PC-9 (cell line): ENCODE measurements around the gene PTGFRN. TPM values are rescaled to one million over a fixed set of nuclear protein-coding genes. Genes with fewer than 3 reads are reported as not detected.

Experiments used
- BruUV-seq: library from RNA; stranded (reverse); fragments of 400-500 nt; replicated peaks from 2 replicates; lab custom pipeline; 2021; lab: Mats Ljungman, UMichigan
- CTCF ChIA-PET: fragments of 300-600 bp; sonication (Branson Sonifier 250); formaldehyde crosslinking; loops from one replicate; lab custom pipeline; 2022; ENCODE audit warnings: antibody characterized with exemption; lab: Charles Lee
- POLR2A ChIA-PET: fragments of 300-600 bp; sonication (Branson Sonifier 250); formaldehyde crosslinking; loops from one replicate; lab custom pipeline; 2022; ENCODE audit warnings: antibody characterized with exemption; ENCODE audit not compliant: unreplicated experiment; lab: Charles Lee
- DNase-seq, 2 experiments: peaks; one replicate each; pipeline versions ENCODE4 v3.0.0 to v3.0.0-alpha.2; 2015 to 2022; ENCODE audit warnings: mixed read lengths in 1 of 2
- H2AFZ ChIP-seq: fragments of 200-600 bp; sonication (generic); 2 replicates; pipeline ENCODE4 v1.8.1; 2017; ENCODE audit warnings: antibody characterized with exemption
- H3F3A ChIP-seq: fragments of 200-600 bp; sonication (generic); 2 replicates; pipeline ENCODE4 v1.8.1; 2017; ENCODE audit warnings: antibody characterized with exemption, mild to moderate bottlenecking, low read depth; ENCODE audit not compliant: insufficient read depth
- H3K27ac ChIP-seq: fragments of 200-600 bp; sonication (generic); 2 replicates; pipeline ENCODE4 v1.6.1; 2016; ENCODE audit warnings: mixed run types
- H3K27me3 ChIP-seq: fragments of 200-600 bp; sonication (generic); 2 replicates; pipeline ENCODE4 v1.6.1; 2016; ENCODE audit warnings: low read depth, mixed run types; ENCODE audit not compliant: insufficient read depth
- H3K36me3 ChIP-seq: fragments of 200-600 bp; sonication (generic); 2 replicates; pipeline ENCODE4 v1.6.1; 2016; ENCODE audit warnings: low read depth, mixed run types
- H3K4me1 ChIP-seq: fragments of 200-600 bp; sonication (generic); replicated peaks from 2 replicates; pipeline ENCODE4 v1.6.1; 2016; ENCODE audit warnings: mixed run types; ENCODE audit not compliant: insufficient read depth
- H3K4me2 ChIP-seq: fragments of 200-600 bp; sonication (generic); 2 replicates; pipeline ENCODE4 v1.6.1; 2017; ENCODE audit warnings: mixed run types
- H3K4me3 ChIP-seq: fragments of 200-600 bp; sonication (generic); 2 replicates; pipeline ENCODE4 v1.6.1; 2016; ENCODE audit warnings: mixed run types
- H3K79me2 ChIP-seq: fragments of 200-600 bp; sonication (generic); 2 replicates; pipeline ENCODE4 v1.6.1; 2017; ENCODE audit warnings: low read depth, mixed run types
- H3K9me2 ChIP-seq: fragments of 200-600 bp; sonication (generic); 2 replicates; pipeline ENCODE4 v1.8.1; 2017; ENCODE audit warnings: mild to moderate bottlenecking; ENCODE audit not compliant: insufficient read depth
- H3K9me3 ChIP-seq: fragments of 200-600 bp; sonication (generic); 2 replicates; pipeline ENCODE4 v1.8.1; 2016; ENCODE audit warnings: low read depth; ENCODE audit not compliant: insufficient read depth
- H4K20me1 ChIP-seq: fragments of 200-600 bp; sonication (generic); 2 replicates; pipeline ENCODE4 v1.8.1; 2017; ENCODE audit not compliant: insufficient read depth
- EZH2 ChIP-seq: fragments of 200-600 bp; sonication (generic); IDR thresholded peaks from 2 replicates; pipeline ENCODE4 v1.8.0; 2017; ENCODE audit warnings: antibody characterized with exemption, low read depth
- intact Hi-C: fragments of 100-400 bp; cut with micrococcal nuclease; formaldehyde crosslinking; loops from one replicate; pipeline ENCODE4 v1.10.0; 2022; ENCODE audit not compliant: unreplicated experiment
- total RNA-seq: library from RNA; stranded (reverse); gene quantifications from 2 replicates; pipeline ENCODE4 v1.2.3, GENCODE V29; 2021
- TF ChIP-seq, protein P1 (sequence below): fragments of 200-600 bp; sonication (generic); conservative IDR thresholded peaks from 2 replicates; pipeline ENCODE4 v1.6.1; 2017; ENCODE audit warnings: mixed run types, antibody characterized with exemption, mild to moderate bottlenecking, moderate library complexity

Gene PTGFRN
- total RNA-seq, 1 experiment from 2014 or later: 87.3 TPM

DNA sequence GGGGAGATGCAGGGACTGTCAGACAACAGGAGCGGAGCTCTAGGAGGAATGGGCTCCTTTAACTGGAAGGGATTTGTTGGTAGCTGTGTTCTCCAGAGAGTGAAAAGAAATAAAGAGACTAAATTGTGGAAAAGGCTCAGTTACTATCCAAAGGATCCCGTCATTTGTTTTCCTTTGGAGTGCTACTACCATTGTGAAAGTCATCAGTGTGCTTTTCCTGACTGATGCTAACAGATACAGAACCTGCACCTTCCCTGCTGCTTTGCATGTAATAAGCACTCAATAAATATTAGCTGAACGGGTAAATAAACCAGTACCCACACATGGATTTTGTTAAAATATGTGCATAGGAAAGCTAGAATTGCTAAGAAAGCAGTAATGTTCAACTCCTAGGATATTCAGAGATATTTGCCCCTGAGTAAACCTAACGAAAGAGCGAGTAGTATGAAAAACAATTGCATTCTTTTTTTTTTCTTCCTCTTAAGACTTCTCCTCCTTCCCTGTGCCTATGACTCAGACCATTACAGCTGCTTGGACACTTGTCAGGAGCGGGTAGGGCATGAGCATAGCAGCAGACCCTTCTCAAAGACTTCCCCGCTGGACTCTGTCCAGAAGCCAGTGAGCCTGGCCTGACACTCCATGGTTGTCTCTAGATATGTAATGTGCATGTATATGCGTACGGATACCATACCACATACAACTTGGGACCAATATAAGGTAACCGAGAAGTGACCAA, 41.7 kb downstream of the PTGFRN start:
- no TSS peak for BruUV-seq
- CTCF ChIA-PET: no interaction called here
- Histone ChIP-seq H4K20me1 (0 out of 2 replicates have a peak, but pooled peaks cover 4% of the 10 kb centered on the region), H2AFZ (no peak overlapping the region), H3K9me3 (no peaks in the 10 kb centered on the region), H3K79me2 (no peaks in the 10 kb centered on the region), H3F3A (no peaks in the 10 kb centered on the region), H3K4me1 (no peaks in the 10 kb centered on the region), H3K27me3 (no peaks in the 10 kb centered on the region), H3K36me3 (peaks cover 12% of the 10 kb centered on the region), H3K4me3 (no peak overlapping the region), H3K27ac (no peak overlapping the region), H3K9me2 (no peaks in the 10 kb centered on the region), H3K4me2 (no peak overlapping the region)
- DNase-seq: no peak
- POLR2A ChIA-PET: no interaction called here
- intact Hi-C loops: loop anchor here (10.0 kb wide), 1 partner anchor 217 kb away; no protein-coding TSS in a partner anchor
- TF ChIP-seq, protein P1, sequence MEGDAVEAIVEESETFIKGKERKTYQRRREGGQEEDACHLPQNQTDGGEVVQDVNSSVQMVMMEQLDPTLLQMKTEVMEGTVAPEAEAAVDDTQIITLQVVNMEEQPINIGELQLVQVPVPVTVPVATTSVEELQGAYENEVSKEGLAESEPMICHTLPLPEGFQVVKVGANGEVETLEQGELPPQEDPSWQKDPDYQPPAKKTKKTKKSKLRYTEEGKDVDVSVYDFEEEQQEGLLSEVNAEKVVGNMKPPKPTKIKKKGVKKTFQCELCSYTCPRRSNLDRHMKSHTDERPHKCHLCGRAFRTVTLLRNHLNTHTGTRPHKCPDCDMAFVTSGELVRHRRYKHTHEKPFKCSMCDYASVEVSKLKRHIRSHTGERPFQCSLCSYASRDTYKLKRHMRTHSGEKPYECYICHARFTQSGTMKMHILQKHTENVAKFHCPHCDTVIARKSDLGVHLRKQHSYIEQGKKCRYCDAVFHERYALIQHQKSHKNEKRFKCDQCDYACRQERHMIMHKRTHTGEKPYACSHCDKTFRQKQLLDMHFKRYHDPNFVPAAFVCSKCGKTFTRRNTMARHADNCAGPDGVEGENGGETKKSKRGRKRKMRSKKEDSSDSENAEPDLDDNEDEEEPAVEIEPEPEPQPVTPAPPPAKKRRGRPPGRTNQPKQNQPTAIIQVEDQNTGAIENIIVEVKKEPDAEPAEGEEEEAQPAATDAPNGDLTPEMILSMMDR: no peak
- no peak for TF ChIP-seq EZH2

DNA sequence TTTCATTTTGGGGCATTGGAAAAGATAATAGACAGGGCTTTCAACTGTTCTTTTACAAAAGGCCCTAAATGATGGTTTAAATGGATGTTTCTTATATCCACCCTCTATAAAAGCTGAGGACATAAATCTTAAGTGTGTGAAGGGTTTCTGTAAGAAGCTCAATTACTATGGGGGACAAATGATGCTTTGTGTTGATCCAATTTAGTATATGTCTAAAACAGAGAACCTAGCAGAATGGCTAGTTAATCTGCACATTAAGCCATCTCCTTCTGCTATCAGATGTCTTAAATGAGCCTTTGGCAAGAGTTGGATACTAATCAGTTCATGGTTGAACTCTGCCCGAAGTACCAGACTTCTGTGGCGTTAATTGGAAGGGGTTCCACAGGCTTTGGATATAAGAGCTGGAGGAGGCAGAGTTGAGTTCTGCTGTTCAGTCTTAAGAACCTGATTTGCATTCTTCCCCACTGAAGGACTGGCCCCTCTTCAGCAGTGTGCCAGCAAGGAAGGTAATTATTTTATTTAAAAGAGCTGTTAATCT, 43.1 kb downstream of the PTGFRN start:
- no peak for DNase-seq
- no peaks in the 10 kb centered on the region for H3K27me3 ChIP-seq
- intact Hi-C loops: loop anchor here (10.0 kb wide), 1 partner anchor 218 kb away; no protein-coding TSS in a partner anchor
- H3F3A ChIP-seq: no peaks in the 10 kb centered on the region
- no peak overlapping the region for H3K4me3 ChIP-seq
- peaks cover 12% of the 10 kb centered on the region for H3K36me3 ChIP-seq
- CTCF ChIA-PET: no interaction called here
- no TSS peak for BruUV-seq
- no peak overlapping the region for H3K27ac ChIP-seq
- POLR2A ChIA-PET: interaction anchor here (0.5 kb wide), 1 partner anchor 18 kb away, joined by 11 read pairs; no protein-coding TSS in a partner anchor
- no peak overlapping the region for H3K4me2 ChIP-seq
- H2AFZ ChIP-seq: no peak overlapping the region
- H3K9me3 ChIP-seq: no peaks in the 10 kb centered on the region
- H3K4me1 ChIP-seq: no peaks in the 10 kb centered on the region
- TF ChIP-seq, protein P1: no peak
- TF ChIP-seq EZH2: no peak
- H3K9me2 ChIP-seq: no peaks in the 10 kb centered on the region
- H4K20me1 ChIP-seq: 0 out of 2 replicates have a peak, but pooled peaks cover 4% of the 10 kb centered on the region
- H3K79me2 ChIP-seq: no peaks in the 10 kb centered on the region

DNA sequence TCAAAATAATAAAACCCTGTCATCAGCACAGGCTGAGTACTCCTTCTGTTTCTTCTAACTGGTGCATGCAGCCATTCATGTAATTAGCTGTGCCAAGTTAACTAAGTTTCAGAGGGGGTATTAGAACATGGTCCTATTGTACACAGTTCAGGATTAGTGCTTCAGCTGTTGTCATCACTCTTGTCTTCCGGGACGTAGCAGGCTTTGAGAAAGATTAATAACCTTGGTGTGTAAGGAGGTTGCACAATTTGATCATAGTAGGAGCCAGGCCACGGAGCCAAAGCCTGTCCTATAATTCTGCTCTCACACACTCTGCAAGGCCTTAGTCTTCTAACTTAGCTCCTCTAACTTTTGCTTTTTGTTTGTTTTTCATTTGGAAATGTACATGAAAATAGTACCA, 44.7 kb downstream of the PTGFRN start:
- no peaks in the 10 kb centered on the region for H3K4me1 ChIP-seq
- H3K27ac ChIP-seq: no peak overlapping the region
- POLR2A ChIA-PET: no interaction called here
- no peaks in the 10 kb centered on the region for H3F3A ChIP-seq
- H3K27me3 ChIP-seq: no peaks in the 10 kb centered on the region
- H3K9me2 ChIP-seq: no peaks in the 10 kb centered on the region
- no peaks in the 10 kb centered on the region for H3K36me3 ChIP-seq
- no peaks in the 10 kb centered on the region for H3K9me3 ChIP-seq
- no peak for DNase-seq
- no peak overlapping the region for H3K4me3 ChIP-seq
- intact Hi-C loops: loop anchor here (10.0 kb wide), 1 partner anchor 220 kb away; no protein-coding TSS in a partner anchor
- H3K79me2 ChIP-seq: no peaks in the 10 kb centered on the region
- no peak for TF ChIP-seq EZH2
- TF ChIP-seq, protein P1: no peak
- no TSS peak for BruUV-seq
- CTCF ChIA-PET: no interaction called here
- H3K4me2 ChIP-seq: no peak overlapping the region
- H4K20me1 ChIP-seq: 0 out of 2 replicates have a peak, but pooled peaks cover 4% of the 10 kb centered on the region
- H2AFZ ChIP-seq: no peak overlapping the region
